Transverse colon (tissue), 4 donors: ENCODE measurements around the gene SDSL. TPM values are rescaled to one million over a fixed set of nuclear protein-coding genes. Genes with fewer than 3 reads are reported as not detected.

ENCODE experiments used
- DNase-seq: peaks from one replicate; pipeline ENCODE4 v3.0.0-alpha.2; 2019
- H3K27ac ChIP-seq, 4 donors: fragments of 200-600 bp; sonication (generic); 2 replicates each; pipeline ENCODE4 v1.5.1; 2016 to 2018; ENCODE audit warnings: inconsistent platforms in 4 of 4
- H3K27me3 ChIP-seq: fragments of 200-600 bp; sonication (generic); 2 replicates; pipeline ENCODE4 v1.5.1; 2017; ENCODE audit warnings: inconsistent platforms
- H3K36me3 ChIP-seq, 4 donors: fragments of 200-600 bp; sonication (generic); 2 replicates each; pipeline ENCODE4 v1.5.1; 2017 to 2019; ENCODE audit warnings: inconsistent platforms in 4 of 4
- H3K4me1 ChIP-seq, 4 donors: fragments of 200-600 bp; sonication (generic); 2 replicates each; pipeline ENCODE4 v1.5.1; 2017 to 2020; ENCODE audit warnings: inconsistent platforms in 4 of 4
- H3K4me3 ChIP-seq, 4 donors: fragments of 200-600 bp; sonication (generic); 1 replicate in 1 of 4; 2 replicates in 3 of 4; pipeline versions ENCODE4 v1.5.1 to v1.6.1; 2017 to 2019; ENCODE audit warnings: inconsistent platforms in 4 of 4
- H3K9me3 ChIP-seq, 2 donors: fragments of 200-600 bp; sonication (generic); 2 replicates each; pipeline ENCODE4 v1.5.1; 2017 to 2019; ENCODE audit warnings: inconsistent platforms in 2 of 2
- CTCF ChIP-seq, 5 experiments: fragments of 200-600 bp in 3 of 5; fragments of 450-650 bp in 2 of 5; sonication (generic) in 3 of 5; IDR thresholded peaks; 1 replicate in 2 of 5; 2 replicates in 3 of 5; pipeline ENCODE4 v1.5.1; 2016 to 2017; ENCODE audit warnings: antibody characterized with exemption in 5 of 5, inconsistent platforms in 3 of 5, mild to moderate bottlenecking in 2 of 5, moderate library complexity in 1 of 5
- EP300 ChIP-seq: sonication (generic); formaldehyde crosslinking; IDR thresholded peaks from one replicate; pipeline ENCODE4 v1.6.1; 2017; ENCODE audit warnings: antibody characterized with exemption, low read depth
- POLR2A ChIP-seq: fragments of 450-650 bp; IDR thresholded peaks from one replicate; pipeline ENCODE4 v1.6.1; 2016; ENCODE audit warnings: antibody characterized with exemption, mild to moderate bottlenecking, moderate library complexity
- POLR2AphosphoS5 ChIP-seq, 3 donors: sonication (generic); formaldehyde crosslinking; IDR thresholded peaks; one replicate each; pipeline ENCODE4 v1.6.1; 2016; ENCODE audit warnings: antibody characterized with exemption in 3 of 3
- WGBS, 2 donors: methylation state at CpG; one replicate each; pipeline ENCODE4 v1.1.5; 2018; ENCODE audit warnings: low coverage in 1 of 2; 5-methylcytosine and 5-hydroxymethylcytosine counted together
- in situ Hi-C, 4 donors: fragments of 200-750 bp; cut with MboI; loops; one replicate each; pipeline versions ENCODE4 v1.15.0 to v1.15.1; 2017; ENCODE audit warnings: low sequenced_read_pairs in 3 of 4, low pct_ligation_motif_present in 1 of 4, low pct_unique_long_range_greater_than_20kb in 1 of 4
- intact Hi-C: fragments of 100-400 bp; cut with DNase I; formaldehyde crosslinking; loops from one replicate; pipeline ENCODE4 v1.15.1; 2023; ENCODE audit warnings: low total_unique reads
- total RNA-seq, 4 donors: library from RNA; depleted of rRNA; stranded (reverse); fragments of >200 nt; gene quantifications; one replicate each; pipeline ENCODE4 v1.1.0, GENCODE V29; 2016

SDSL gene
- total RNA-seq, 4 donors from 2014 or later, result 7.4 to 16.8 (median 13.1) TPM

GRCh38 chr12:113427882-113428281 lies 5.7 kb downstream of the SDSL start:
- Histone ChIP-seq H3K27ac (no peak overlapping the region), H3K4me3 (no peak overlapping the region), H3K27me3 (peaks cover 4% of the 10 kb centered on the region), H3K36me3 (no peaks in the 10 kb centered on the region), H3K9me3 (no peaks in the 10 kb centered on the region), H3K4me1 (peaks cover 0 to 4% (median 0%) of the 10 kb centered on the region in 4 donors)
- TF ChIP-seq POLR2AphosphoS5 (IDR thresholded peaks at IDR 0.05), result no peak
- TF ChIP-seq EP300, result no peak
- no peak for TF ChIP-seq CTCF (IDR thresholded peaks at IDR 0.05)
- no peak for TF ChIP-seq POLR2A
- intact Hi-C loops, result no loop called here
- WGBS, 2 donors, result 65 to 78% methylated on average over 6 to 9 of the region's 9 CpGs
- in situ Hi-C loops, result loop anchor here (10.0 to 25.0 kb wide), 3 partner anchors 113 to 484 kb away; no protein-coding TSS in a partner anchor
- DNase-seq, result no peak

DNA sequence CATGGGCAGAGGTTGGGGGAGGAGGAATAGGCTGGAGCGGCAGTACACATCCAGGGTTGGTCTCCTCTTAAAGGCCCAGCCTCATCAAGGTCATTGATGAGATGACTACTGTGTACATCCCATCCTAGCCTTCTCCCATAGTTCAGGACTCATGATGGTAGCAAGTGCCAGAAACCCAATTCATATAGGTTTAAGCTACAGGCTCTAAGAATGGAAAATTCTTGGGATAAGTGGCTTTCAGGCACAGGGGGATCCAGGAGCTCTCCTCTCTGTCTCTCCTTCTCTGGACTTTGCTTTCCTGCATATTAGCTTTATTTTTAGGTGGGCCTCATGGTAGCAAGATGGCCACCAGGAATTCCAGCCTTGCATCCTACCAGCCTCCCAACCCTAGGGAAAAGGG lies 6.3 kb downstream of the SDSL start:
- intact Hi-C loops, result no loop called here
- in situ Hi-C loops, result loop anchor here (10.0 to 25.0 kb wide), 3 partner anchors 114 to 484 kb away; no protein-coding TSS in a partner anchor
- no peak overlapping the region for H3K4me3 ChIP-seq
- WGBS, 2 donors, result 100% methylated on average over 1 of the region's 1 CpG; no CpG with 5 or more reads in 1 of the 2 donors
- peaks cover 4% of the 10 kb centered on the region for H3K27me3 ChIP-seq
- no peak for TF ChIP-seq POLR2A
- no peak for TF ChIP-seq POLR2AphosphoS5 (IDR thresholded peaks at IDR 0.05)
- H3K9me3 ChIP-seq, result no peaks in the 10 kb centered on the region
- H3K36me3 ChIP-seq, result no peaks in the 10 kb centered on the region
- H3K4me1 ChIP-seq, result no peaks in the 10 kb centered on the region
- DNase-seq, result no peak
- H3K27ac ChIP-seq, result no peak overlapping the region

DNA sequence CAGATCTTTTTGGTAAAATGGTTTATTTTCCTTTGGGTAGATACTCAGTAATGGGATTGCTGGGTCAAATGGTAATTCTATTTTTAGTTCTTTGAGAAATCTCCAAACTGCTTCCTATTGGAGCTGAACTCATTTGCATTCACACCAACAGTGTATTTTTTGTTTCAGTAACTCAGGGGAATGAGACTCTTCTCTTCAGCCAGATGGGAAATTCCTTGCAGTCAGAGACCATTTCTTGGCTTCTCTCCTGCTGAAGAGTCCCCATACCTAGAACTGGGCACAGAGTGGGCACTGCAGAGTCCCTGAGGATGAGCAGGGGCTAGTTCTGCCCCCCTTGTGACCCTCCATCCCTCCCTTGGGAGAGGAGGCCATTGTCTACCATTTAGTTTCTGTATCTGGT lies 10.8 kb downstream of the SDSL start:
- no peaks in the 10 kb centered on the region for H3K9me3 ChIP-seq
- no peak overlapping the region for H3K27ac ChIP-seq
- in situ Hi-C loops (loop anchor here in 2 of 4 donors (10.0 to 25.0 kb wide), 2 partner anchors 238 to 479 kb away; no protein-coding TSS in a partner anchor), intact Hi-C loops (no loop called here)
- no peak overlapping the region for H3K4me3 ChIP-seq
- no peaks in the 10 kb centered on the region for H3K36me3 ChIP-seq
- H3K4me1 ChIP-seq, result no peaks in the 10 kb centered on the region
- no peak for DNase-seq
- peaks cover 4% of the 10 kb centered on the region for H3K27me3 ChIP-seq
- no peak for TF ChIP-seq CTCF (IDR thresholded peaks at IDR 0.05)
- TF ChIP-seq POLR2AphosphoS5 (IDR thresholded peaks at IDR 0.05), result no peak
- no peak for TF ChIP-seq POLR2A
- no peak for TF ChIP-seq EP300

DNA sequence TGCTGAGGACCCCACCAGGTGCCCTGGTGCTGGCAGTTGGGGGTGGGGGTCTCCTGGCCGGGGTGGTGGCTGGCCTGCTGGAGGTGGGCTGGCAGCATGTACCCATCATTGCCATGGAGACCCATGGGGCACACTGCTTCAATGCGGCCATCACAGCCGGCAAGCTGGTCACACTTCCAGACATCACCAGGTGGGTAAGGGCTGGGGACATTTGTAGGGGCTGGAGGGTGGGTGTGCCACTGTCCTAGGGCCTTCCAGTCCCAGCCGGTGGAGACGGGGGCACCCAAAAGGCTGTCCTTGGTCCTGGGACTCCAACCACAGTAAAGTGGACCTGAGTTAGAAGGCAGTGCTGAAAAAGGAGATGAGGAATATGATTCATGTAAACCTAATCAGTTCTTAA lies 13.2 kb downstream of the SDSL start:
- intact Hi-C loops (no loop called here), in situ Hi-C loops (loop anchor here in 2 of 4 donors (10.0 to 25.0 kb wide), 2 partner anchors 241 to 477 kb away; no protein-coding TSS in a partner anchor)
- TF ChIP-seq POLR2A, result no peak
- TF ChIP-seq CTCF (IDR thresholded peaks at IDR 0.05), result no peak
- TF ChIP-seq EP300, result no peak
- no peak for TF ChIP-seq POLR2AphosphoS5 (IDR thresholded peaks at IDR 0.05)
- Histone ChIP-seq H3K9me3 (no peaks in the 10 kb centered on the region), H3K4me1 (no peaks in the 10 kb centered on the region), H3K36me3 (no peaks in the 10 kb centered on the region), H3K27ac (no peak overlapping the region), H3K27me3 (no peaks in the 10 kb centered on the region), H3K4me3 (no peak overlapping the region)
- DNase-seq, result no peak
- 76% methylated on average over 5 of the region's 5 CpGs; no CpG with 5 or more reads in 1 of the 2 donors for WGBS, 2 donors

GRCh38 chr12:113436586-113436985 lies 14.4 kb downstream of the SDSL start:
- Histone ChIP-seq H3K4me3 (no peak overlapping the region), H3K36me3 (no peaks in the 10 kb centered on the region), H3K4me1 (no peaks in the 10 kb centered on the region), H3K9me3 (no peaks in the 10 kb centered on the region), H3K27ac (no peak overlapping the region), H3K27me3 (no peaks in the 10 kb centered on the region)
- in situ Hi-C loops, result loop anchor here in 2 of 4 donors (10.0 to 25.0 kb wide), 2 partner anchors 242 to 476 kb away; no protein-coding TSS in a partner anchor
- WGBS, 2 donors, result 87% methylated on average over 6 of the region's 6 CpGs; no CpG with 5 or more reads in 1 of the 2 donors
- DNase-seq, result no peak
- intact Hi-C loops, result no loop called here
- TF ChIP-seq POLR2AphosphoS5 (IDR thresholded peaks at IDR 0.05), result no peak
- no peak for TF ChIP-seq POLR2A
- TF ChIP-seq CTCF (IDR thresholded peaks at IDR 0.05), result no peak
- no peak for TF ChIP-seq EP300
